ENCODE measurements around the gene CCDC63. TPM values are rescaled to one million over a fixed set of nuclear protein-coding genes. Genes with fewer than 3 reads are reported as not detected.

The CCDC63 gene
- total RNA-seq (2022; extraction: Qiagen RNA extraction; ENCODE audit: low read depth), result not detected in 5 replicates

GRCh38 chr12:110846615-110847566 lies at the start of gene CCDC63:
CCDC63 (plus strand) TSS chr12:110846987; CDS start chr12:110852955, 5,968 bp downstream.

DNA sequence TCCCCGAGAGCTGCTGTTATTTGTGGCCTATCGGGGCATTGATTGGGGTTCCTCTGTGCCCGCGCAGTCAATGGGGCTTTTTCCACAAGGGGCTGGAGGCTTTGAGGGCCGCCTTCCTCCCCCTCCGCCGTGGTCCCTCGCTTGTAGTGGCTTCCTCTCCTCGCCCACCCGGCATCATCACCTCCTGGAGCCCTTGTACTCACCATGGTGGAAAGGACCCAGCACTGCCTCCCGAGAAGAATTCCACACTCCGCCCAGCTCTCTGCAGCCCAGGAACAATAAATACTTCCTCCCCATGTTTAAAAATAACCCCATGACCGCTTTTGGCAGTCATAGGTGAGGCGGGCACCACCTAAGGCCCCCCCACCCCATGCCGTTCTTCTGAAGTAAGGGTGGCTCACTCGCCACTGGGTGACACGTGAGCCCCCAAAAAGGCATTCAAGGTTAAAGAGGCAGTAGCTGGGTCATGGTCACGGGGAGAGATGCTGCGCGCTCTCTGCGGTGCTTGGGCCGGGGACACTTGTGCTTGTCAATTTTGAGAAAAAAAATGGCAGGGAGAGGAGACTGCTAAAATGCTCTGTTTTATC lies 73.6 kb downstream of the CCDC63 start, which contains the start of gene MYL2:
TSS of gene MYL2 (minus strand) at position 256 of the 587 bp plus-strand sequence. CDS start at position 206, 50 bp downstream.

Other genes starting within 250 kb of the CCDC63 start
- gene TCTN1, start 232.9 kb upstream of the CCDC63 start, total RNA-seq (2022; extraction: Qiagen RNA extraction; ENCODE audit: low read depth), result 26.0 to 35.5 TPM (median 30.0 TPM) in 5 replicates
- 0.43 to 0.92 TPM (median 0.59 TPM) in 5 replicates for gene HVCN1, start 157.9 kb upstream of the CCDC63 start, total RNA-seq (2022; extraction: Qiagen RNA extraction; ENCODE audit: low read depth)
- gene PPP1CC, start 104.1 kb upstream of the CCDC63 start, total RNA-seq (2022; extraction: Qiagen RNA extraction; ENCODE audit: low read depth), result 128 to 175 TPM (median 159 TPM) in 5 replicates
- gene MYL2, start 73.6 kb downstream of the CCDC63 start, total RNA-seq (2022; extraction: Qiagen RNA extraction; ENCODE audit: low read depth), result 0.39 to 0.92 TPM (median 0.52 TPM) in 5 replicates
- gene CUX2, start 187.2 kb downstream of the CCDC63 start, total RNA-seq (2022; extraction: Qiagen RNA extraction; ENCODE audit: low read depth), result 0.06 to 0.23 TPM (median 0.16 TPM) in 5 replicates

Data from A549 treated with GW870086 at 1 μM for 4 hours (cell line).